ENCODE data around the gene CLDN3. TPM values are rescaled to one million over a fixed set of nuclear protein-coding genes. Genes with fewer than 3 reads are reported as not detected.
"Not testable (repeated sequence)": the region's sequence is repeated elsewhere in the genome, so short reads cannot be mapped to it uniquely, and the experiment has no call there.

CLDN3 gene, protein sequence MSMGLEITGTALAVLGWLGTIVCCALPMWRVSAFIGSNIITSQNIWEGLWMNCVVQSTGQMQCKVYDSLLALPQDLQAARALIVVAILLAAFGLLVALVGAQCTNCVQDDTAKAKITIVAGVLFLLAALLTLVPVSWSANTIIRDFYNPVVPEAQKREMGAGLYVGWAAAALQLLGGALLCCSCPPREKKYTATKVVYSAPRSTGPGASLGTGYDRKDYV
- not detected for total RNA-seq

DNA sequence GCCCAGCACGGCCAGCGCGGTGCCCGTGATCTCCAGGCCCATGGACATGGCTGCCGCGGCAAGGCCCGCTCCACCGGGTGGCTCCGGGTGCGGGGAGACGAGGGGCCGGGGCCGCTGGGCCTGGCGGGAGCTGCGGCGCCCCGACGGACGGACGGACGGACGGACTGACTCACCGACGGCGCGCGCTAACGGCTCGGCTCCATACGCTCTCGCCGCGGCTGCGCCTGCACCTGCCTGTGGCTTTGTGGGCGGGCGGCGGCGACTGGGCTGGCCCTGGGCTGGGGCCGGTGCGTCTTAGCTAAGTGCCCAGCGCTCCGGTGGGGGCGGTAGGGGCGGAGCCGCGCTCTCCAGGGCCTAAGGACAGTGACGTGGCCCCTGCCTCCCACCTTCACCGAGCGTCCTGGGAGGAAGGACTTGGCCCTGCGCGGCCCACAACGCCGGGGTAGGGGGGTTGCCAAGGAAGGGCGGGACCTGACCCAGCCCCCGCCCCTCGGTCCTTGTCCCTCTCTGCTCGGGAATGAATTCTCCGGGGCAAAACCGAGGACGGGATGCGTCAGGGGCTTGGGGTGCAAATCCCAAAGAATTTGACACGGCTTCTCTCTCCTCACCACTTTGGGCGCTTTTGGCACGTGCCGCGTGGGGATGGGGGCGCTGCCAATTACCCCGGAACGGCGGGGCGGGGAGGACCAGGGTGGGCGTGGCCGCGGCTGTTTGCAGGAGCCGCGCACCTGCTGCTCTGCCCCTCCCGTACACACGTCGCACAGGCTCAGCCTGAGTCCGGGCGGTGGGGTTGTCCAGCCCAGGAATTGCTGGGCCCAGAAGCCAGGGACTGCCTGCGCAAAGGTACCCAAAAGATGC lies at the start of gene CLDN3:
TSS of gene CLDN3 (minus strand) at position 269 of the 858 bp plus-strand sequence. CDS start at position 48, 221 bp downstream.
- H3K4me3 Mint-ChIP-seq = no peak within 1 kb of the TSS
- H3K9me3 Mint-ChIP-seq = no peaks in the 10 kb centered on the region
- ATAC-seq (replicated peaks) = peak; percentile 33
- no peak within 1 kb of the TSS for H3K27ac Mint-ChIP-seq
- H3K27me3 Mint-ChIP-seq = peaks cover 24% of the 10 kb centered on the region
- H3K36me3 Mint-ChIP-seq (ENCODE audit: low read depth) = no peaks in the 10 kb centered on the region
- H3K4me1 Mint-ChIP-seq = no peaks in the 10 kb centered on the region

DNA sequence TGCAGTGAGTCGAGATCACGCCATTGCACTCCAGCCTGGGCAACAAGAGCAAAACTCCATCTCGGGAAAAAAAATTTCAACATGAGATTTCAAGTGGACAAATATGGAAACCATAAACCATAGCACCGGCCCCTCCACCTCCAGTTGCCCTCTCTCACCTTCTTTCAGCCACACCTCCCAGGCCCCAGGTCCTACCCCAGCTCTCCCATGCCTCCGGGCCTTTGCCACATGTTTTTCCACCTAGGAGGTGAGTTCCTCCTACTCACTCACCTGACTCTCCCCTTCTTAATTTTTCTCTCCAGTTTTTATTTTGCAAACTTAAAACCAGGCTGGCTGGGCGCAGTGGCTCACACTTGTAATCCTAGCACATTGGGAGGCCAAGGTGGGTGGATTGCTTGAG lies 47.1 kb upstream of the CLDN3 start:
- H3K4me3 Mint-ChIP-seq = no peak overlapping the region
- H3K27ac Mint-ChIP-seq = no peak overlapping the region
- no peak for ATAC-seq (replicated peaks)
- H3K9me3 Mint-ChIP-seq = no peaks in the 10 kb centered on the region
- no peaks in the 10 kb centered on the region for H3K4me1 Mint-ChIP-seq
- peaks cover 14% of the 10 kb centered on the region for H3K27me3 Mint-ChIP-seq
- no peaks in the 10 kb centered on the region for H3K36me3 Mint-ChIP-seq (ENCODE audit: low read depth)

DNA sequence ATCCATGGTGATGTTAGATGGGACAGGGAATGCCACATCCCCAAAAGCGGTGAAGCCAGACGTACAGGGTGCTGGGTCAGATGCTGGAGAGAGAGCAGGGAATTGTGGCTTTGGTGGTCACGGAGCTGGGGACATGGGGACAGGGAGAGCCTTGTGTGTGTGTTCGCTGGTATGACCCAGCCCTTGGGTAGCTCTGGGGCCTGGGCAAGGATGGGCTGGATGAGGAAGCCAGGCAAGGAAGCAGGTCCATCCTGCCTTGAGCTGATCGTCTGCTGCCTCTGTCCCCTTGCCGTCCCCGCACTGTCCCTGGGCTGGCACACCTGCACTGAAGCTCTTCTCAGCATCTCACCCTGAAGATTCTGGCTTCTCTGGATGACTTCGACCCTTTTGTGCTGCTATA lies 45.4 kb upstream of the CLDN3 start:
- no peak for ATAC-seq (replicated peaks)

DNA sequence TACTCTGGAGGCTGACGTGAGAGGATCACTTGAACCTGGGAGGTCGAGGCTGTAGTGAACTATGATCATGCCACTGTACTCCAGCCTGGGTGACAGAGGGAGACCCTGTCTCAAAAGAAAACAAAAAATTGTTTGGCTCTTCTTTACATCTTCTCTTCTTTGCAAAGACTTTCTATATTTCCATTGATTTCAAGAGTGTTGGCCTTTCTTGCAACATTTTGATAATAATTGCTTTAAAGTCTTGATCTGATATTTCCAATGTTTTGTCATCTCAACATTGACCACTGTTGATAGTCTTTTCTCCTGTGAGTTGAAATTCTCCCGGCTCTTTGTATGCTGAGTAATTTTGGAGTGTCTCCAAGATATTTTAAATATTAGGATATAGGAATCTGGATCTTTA lies 42.9 kb upstream of the CLDN3 start:
- no peak for ATAC-seq (replicated peaks)
- H3K4me1 Mint-ChIP-seq = no peaks in the 10 kb centered on the region
- H3K36me3 Mint-ChIP-seq (ENCODE audit: low read depth) = no peaks in the 10 kb centered on the region
- no peak overlapping the region for H3K4me3 Mint-ChIP-seq
- H3K27ac Mint-ChIP-seq = no peak overlapping the region
- peaks cover 10% of the 10 kb centered on the region for H3K27me3 Mint-ChIP-seq
- no peaks in the 10 kb centered on the region for H3K9me3 Mint-ChIP-seq

More for the DNA sequence above, 45.4 kb upstream of the CLDN3 start:
- Mint-ChIP-seq H3K27ac (no peak overlapping the region), H3K36me3 (ENCODE audit: low read depth) (no peaks in the 10 kb centered on the region), H3K4me1 (no peaks in the 10 kb centered on the region), H3K27me3 (peaks cover 10% of the 10 kb centered on the region), H3K9me3 (no peaks in the 10 kb centered on the region), H3K4me3 (no peak overlapping the region)

DNA sequence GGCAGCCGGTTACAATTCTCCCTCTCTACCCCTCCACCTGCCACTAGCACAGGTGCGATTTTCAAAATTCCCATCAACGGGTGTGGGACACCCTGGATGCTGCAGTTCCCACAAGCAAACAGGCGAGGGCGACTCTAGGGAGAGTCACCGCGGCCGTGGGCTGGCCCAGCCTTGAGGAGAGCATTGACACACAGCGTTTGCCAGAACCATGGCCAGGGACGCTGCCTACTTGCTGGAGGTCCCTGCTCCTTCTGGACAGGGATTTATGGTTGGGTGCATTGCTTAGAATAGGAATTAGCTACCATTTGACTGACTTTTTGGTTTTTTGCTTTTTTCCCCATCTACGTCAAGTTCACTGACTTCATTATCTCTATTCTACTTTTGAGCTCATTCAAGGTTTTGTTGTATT lies 41.7 kb upstream of the CLDN3 start:
- H3K9me3 Mint-ChIP-seq = no peaks in the 10 kb centered on the region
- H3K36me3 Mint-ChIP-seq (ENCODE audit: low read depth) = no peaks in the 10 kb centered on the region
- peaks cover 10% of the 10 kb centered on the region for H3K27me3 Mint-ChIP-seq
- H3K4me1 Mint-ChIP-seq = no peaks in the 10 kb centered on the region
- ATAC-seq (replicated peaks) = peak; percentile 82
- no peak overlapping the region for H3K27ac Mint-ChIP-seq
- no peak overlapping the region for H3K4me3 Mint-ChIP-seq

DNA sequence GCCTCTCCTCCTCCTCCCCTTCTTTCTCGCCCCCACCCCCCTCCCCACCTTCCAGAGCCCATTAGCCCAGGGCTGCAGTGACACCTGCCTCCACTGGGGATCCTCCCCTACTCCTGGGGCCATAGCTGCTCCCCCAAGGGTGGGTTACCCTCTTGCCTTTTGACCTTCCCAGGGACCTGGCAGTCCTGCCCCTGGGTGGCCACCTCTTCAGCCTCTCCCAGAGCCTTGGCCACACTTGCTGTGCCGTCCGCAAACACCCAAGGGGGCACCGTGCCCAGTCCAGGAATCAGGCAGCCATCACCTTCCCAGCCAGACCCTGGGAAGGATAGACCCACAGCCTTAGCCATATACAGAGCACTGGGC lies 40.9 kb upstream of the CLDN3 start:
- no peak overlapping the region for H3K27ac Mint-ChIP-seq
- no peak for ATAC-seq (replicated peaks)
- no peaks in the 10 kb centered on the region for H3K4me1 Mint-ChIP-seq
- peaks cover 10% of the 10 kb centered on the region for H3K27me3 Mint-ChIP-seq
- H3K4me3 Mint-ChIP-seq = no peak overlapping the region
- no peaks in the 10 kb centered on the region for H3K9me3 Mint-ChIP-seq
- no peaks in the 10 kb centered on the region for H3K36me3 Mint-ChIP-seq (ENCODE audit: low read depth)

DNA sequence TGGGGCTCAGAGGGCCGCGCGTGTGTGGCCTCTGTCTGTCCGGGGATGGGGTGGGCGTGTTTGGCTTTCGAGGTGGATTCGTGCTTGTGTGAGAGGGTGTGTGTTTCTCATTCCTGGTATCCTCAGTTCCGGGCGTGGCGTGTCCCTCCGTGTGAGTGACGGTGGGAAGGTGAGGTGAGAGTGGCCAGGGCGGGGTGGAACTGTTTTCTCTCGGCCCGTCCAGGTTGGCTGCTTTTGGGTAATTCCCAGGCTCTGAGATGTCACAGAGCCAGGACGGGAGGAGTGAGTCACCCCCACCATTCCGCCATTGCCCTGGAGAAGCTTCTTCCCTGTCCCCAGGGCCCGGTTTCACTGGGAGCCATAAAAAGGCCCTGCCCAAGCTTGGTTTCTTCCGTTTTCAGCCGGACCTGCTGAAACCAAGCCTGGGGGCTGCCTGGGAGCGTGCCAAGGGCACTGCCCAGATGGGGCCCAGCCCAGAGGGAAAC lies 39.4 kb upstream of the CLDN3 start:
- Mint-ChIP-seq H3K4me1 (no peaks in the 10 kb centered on the region), H3K36me3 (ENCODE audit: low read depth) (no peaks in the 10 kb centered on the region), H3K27ac (no peak overlapping the region), H3K4me3 (no peak overlapping the region), H3K27me3 (peaks cover 9% of the 10 kb centered on the region), H3K9me3 (no peaks in the 10 kb centered on the region)
- ATAC-seq (replicated peaks) = no peak

DNA sequence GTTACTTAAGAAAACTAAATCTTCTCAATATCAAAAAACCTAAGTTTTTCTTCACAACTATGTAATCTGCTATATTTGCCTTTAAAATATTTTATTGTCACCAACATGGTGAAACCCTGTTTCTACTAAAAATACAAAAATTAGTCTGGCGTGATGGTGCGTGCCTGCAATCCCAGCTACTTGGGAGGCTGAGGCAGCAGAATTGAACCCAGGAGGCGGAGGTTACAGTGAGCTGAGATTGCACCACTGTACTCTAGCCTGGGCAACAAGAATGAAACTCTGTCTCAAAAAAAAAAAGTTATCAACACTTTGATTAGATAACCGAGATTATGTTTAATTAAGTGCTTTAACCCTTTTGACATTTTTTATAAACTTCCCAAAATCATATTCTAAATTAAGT lies 32.4 kb upstream of the CLDN3 start:
- H3K36me3 Mint-ChIP-seq (ENCODE audit: low read depth) = no peaks in the 10 kb centered on the region
- H3K9me3 Mint-ChIP-seq = no peaks in the 10 kb centered on the region
- H3K4me3 Mint-ChIP-seq = no peak overlapping the region
- no peak for ATAC-seq (replicated peaks)
- H3K27me3 Mint-ChIP-seq = peaks cover 14% of the 10 kb centered on the region
- no peak overlapping the region for H3K27ac Mint-ChIP-seq
- H3K4me1 Mint-ChIP-seq = no peaks in the 10 kb centered on the region

DNA sequence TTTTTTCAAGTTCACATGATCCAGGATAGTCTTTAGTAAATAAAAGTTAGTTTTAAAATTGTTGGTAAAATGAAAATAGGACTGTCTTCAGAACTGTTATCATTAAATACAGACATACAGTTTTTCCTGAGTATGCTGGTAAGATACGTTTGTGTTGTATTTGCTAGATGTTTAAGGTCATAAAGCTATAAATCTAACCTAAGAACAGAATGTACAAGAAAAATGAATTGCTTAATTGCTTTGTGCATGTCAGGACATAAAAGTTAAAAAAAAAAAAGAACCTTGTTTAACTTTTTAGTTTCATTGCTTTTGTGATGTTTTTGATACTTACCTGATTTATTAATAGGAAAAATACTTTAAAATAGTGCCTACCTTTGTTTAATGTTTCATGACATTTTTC lies 31.5 kb upstream of the CLDN3 start:
- H3K4me1 Mint-ChIP-seq = no peaks in the 10 kb centered on the region
- no peaks in the 10 kb centered on the region for H3K36me3 Mint-ChIP-seq (ENCODE audit: low read depth)
- ATAC-seq (replicated peaks) = no peak
- no peak overlapping the region for H3K27ac Mint-ChIP-seq
- no peaks in the 10 kb centered on the region for H3K9me3 Mint-ChIP-seq
- no peak overlapping the region for H3K4me3 Mint-ChIP-seq
- peaks cover 14% of the 10 kb centered on the region for H3K27me3 Mint-ChIP-seq

DNA sequence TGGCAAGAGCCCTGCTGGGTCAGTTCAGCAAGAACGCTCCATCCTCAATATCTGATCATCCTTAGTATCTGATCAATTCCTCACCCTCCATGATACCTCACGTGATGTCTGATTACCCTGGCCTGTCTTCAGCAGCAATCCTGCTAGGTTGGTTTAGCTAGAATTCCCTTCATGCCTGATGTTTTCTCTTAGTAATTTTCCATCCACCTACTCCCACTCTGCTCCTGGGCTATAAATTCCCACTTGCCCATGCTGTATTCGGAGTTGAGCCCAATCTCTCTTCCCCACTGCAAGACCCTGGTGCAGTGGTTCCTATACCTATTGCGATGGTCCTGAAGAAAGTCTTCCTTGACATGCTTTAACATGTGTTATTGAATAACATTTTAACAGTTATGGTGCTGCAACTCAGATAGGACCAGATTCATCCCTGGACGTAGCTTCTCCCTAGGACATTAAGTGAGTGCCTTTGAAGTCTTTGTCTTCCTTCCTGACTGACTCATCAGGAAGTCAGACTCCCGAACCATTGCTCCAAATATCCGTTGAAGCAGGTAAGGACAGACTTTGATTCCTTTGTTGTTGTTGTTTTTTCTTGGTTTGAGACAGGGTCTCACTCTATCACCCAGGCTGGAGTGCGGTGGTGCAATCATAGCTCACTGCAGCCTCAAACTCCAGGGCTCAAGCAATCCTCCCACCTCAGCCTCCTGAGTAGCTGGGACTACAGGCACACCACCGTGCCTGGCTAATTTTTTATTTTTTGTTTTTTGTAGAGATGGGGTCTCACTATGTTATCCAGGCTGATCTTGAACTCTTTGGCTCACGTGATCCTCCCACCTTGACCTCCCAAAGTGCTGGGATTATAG lies 29.4 kb upstream of the CLDN3 start:
- Mint-ChIP-seq H3K27me3 (peaks cover 11% of the 10 kb centered on the region), H3K4me1 (no peaks in the 10 kb centered on the region), H3K27ac (no peak overlapping the region), H3K36me3 (ENCODE audit: low read depth) (no peaks in the 10 kb centered on the region), H3K9me3 (no peaks in the 10 kb centered on the region), H3K4me3 (no peak overlapping the region)
- ATAC-seq (replicated peaks) = no peak

DNA sequence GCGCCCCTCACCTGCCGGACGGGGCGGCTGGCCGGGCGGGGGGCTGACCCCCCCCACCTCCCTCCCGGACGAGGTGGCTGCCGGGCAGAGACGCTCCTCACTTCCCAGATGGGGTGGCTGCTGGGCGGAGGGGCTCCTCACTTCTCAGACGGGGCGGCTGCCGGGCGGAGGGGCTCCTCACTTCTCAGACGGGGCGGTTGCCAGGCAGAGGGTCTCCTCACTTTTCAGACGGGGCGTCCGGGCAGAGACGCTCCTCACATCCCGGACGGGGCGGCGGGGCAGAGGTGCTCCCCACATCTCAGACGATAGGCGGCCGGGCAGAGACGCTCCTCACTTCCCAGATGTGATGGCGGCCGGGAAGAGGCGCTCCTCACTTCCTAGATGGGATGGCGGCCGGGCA lies 27.1 kb upstream of the CLDN3 start:
- H3K4me1 Mint-ChIP-seq; H3K4me3 Mint-ChIP-seq; H3K27me3 Mint-ChIP-seq; H3K9me3 Mint-ChIP-seq; H3K27ac Mint-ChIP-seq; H3K36me3 Mint-ChIP-seq (ENCODE audit: low read depth); ATAC-seq (replicated peaks): not testable (repeated sequence)

DNA sequence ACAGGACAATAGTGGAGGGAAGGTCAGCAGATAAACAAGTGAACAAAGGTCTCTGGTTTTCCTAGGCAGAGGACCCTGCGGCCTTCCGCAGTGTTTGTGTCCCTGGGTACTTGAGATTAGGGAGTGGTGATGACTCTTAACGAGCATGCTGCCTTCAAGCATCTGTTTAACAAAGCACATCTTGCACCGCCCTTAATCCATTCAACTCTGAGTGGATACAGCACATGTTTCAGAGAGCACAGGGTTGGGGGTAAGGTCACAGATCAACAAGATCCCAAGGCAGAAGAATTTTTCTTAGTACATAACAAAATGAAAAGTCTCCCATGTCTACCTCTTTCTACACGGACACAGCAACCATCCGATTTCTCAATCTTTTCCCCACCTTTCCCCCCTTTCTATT lies 26.6 kb upstream of the CLDN3 start:
- H3K4me3 Mint-ChIP-seq; H3K36me3 Mint-ChIP-seq (ENCODE audit: low read depth); H3K9me3 Mint-ChIP-seq: not testable (repeated sequence)

DNA sequence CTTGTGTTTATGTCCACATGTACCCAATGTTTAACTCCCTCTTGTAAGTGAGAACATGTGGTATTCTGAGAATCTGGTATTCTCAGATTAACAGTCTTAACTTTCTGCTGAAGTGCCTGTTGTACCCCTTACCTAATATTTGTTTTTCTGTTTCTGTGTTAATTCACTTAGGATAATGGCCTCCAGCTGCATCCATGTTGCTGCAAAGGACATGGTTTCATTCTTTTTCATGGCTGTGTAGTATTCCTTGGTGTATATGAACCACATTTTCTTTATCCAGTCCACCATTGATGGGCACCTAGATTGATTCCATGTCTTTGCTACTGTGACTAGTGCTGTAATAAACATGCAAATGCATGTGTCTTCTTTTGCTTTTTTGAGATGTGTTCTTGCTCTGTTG lies 25.1 kb upstream of the CLDN3 start:
- not testable (repeated sequence) for H3K4me3 Mint-ChIP-seq; H3K27me3 Mint-ChIP-seq; H3K36me3 Mint-ChIP-seq (ENCODE audit: low read depth); H3K4me1 Mint-ChIP-seq; ATAC-seq (replicated peaks); H3K27ac Mint-ChIP-seq; H3K9me3 Mint-ChIP-seq

More for the DNA sequence above, 26.6 kb upstream of the CLDN3 start:
- not testable (repeated sequence) for H3K4me1 Mint-ChIP-seq; H3K27ac Mint-ChIP-seq; H3K27me3 Mint-ChIP-seq; ATAC-seq (replicated peaks)

DNA sequence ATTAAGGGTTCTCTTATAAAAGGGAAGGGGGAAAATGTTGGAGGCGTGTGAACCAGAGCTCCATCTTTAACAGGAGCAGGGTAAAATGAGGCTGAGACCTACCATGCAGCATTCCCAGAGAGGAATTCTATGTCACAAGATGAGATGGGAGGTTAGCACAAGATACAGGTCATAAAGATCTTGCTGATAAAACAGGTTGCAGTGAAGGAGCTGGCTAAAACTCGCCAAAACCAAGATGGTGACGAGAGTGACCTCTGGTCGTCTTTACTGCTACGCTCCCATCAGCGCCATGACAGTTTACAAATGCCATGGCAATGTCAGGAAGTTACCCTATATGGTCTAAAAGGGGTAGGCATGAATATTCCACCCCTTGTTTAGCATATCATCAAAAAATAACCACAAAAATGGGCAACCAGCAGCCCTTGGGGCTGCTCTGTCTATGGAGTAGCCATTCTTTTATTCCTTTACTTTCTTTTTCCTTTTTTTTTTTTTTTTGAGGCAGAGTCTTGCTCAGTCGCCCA lies 21.2 kb upstream of the CLDN3 start:
- not testable (repeated sequence) for H3K27ac Mint-ChIP-seq; H3K4me3 Mint-ChIP-seq; ATAC-seq (replicated peaks); H3K9me3 Mint-ChIP-seq; H3K36me3 Mint-ChIP-seq (ENCODE audit: low read depth); H3K4me1 Mint-ChIP-seq; H3K27me3 Mint-ChIP-seq

All from activated T-helper 17 cell treated with anti-CD3 and anti-CD28 coated beads, Interleukin-2, amount 50 U/mL, for 72 hours (primary cell).